GM19452 (cell line): Measurements from ENCODE around the gene PPIL1.

Experiments
- ATAC-seq: cut with Tn5 transposase; IDR thresholded peaks from one replicate; pipeline ENCODE4 v1.9.1; 2021; ENCODE audit not compliant: unreplicated experiment

Gene PPIL1

GRCh38 chr6:36836111-36837021 is 38.2 kb downstream of the PPIL1 start:
- no peak for ATAC-seq

- no peak for ATAC-seq
Measured at GRCh38 chr6:36834576-36835341, 39.8 kb downstream of the PPIL1 start.

- no peak for ATAC-seq
Measured at GRCh38 chr6:36833182-36833789, 41.3 kb downstream of the PPIL1 start.

GRCh38 chr6:36832313-36832712 is 42.3 kb downstream of the PPIL1 start:
- ATAC-seq, result no peak

GRCh38 chr6:36830577-36830976 is 44.0 kb downstream of the PPIL1 start:
- no peak for ATAC-seq

GRCh38 chr6:36829919-36830544 is 44.6 kb downstream of the PPIL1 start:
- ATAC-seq, result no peak

GRCh38 chr6:36827261-36828079 is 47.1 kb downstream of the PPIL1 start:
- no peak for ATAC-seq

- ATAC-seq, result no peak
Measured at GRCh38 chr6:36826520-36827227, 47.9 kb downstream of the PPIL1 start.

GRCh38 chr6:36825994-36826393 is 48.6 kb downstream of the PPIL1 start:
- ATAC-seq, result no peak

- no peak for ATAC-seq
Measured at GRCh38 chr6:36825452-36825851, 49.2 kb downstream of the PPIL1 start.

- ATAC-seq, result no peak
Measured at GRCh38 chr6:36824253-36824652, 50.4 kb downstream of the PPIL1 start.

GRCh38 chr6:36823421-36824096 is 51.0 kb downstream of the PPIL1 start:
- no peak for ATAC-seq

- no peak for ATAC-seq
Measured at GRCh38 chr6:36822506-36823269, 51.9 kb downstream of the PPIL1 start.

- ATAC-seq, result no peak
Measured at GRCh38 chr6:36821581-36822335, 52.8 kb downstream of the PPIL1 start.

- no peak for ATAC-seq
Measured at GRCh38 chr6:36820700-36821580, 53.7 kb downstream of the PPIL1 start.

GRCh38 chr6:36818756-36819155 is 55.8 kb downstream of the PPIL1 start:
- no peak for ATAC-seq

- ATAC-seq, result no peak
Measured at GRCh38 chr6:36817847-36818246, 56.8 kb downstream of the PPIL1 start.
